ENCODE measurements around the gene PRKCB.

GRCh38 chr16:24235806-24236205 is 400.0 kb downstream of the PRKCB start:
- TF ChIP-seq POLR2A (IDR thresholded peaks at IDR 0.05; ENCODE audit: borderline replicate concordance, extremely low read depth, insufficient read depth, insufficient read length): no peak
- TF ChIP-seq, protein P1, sequence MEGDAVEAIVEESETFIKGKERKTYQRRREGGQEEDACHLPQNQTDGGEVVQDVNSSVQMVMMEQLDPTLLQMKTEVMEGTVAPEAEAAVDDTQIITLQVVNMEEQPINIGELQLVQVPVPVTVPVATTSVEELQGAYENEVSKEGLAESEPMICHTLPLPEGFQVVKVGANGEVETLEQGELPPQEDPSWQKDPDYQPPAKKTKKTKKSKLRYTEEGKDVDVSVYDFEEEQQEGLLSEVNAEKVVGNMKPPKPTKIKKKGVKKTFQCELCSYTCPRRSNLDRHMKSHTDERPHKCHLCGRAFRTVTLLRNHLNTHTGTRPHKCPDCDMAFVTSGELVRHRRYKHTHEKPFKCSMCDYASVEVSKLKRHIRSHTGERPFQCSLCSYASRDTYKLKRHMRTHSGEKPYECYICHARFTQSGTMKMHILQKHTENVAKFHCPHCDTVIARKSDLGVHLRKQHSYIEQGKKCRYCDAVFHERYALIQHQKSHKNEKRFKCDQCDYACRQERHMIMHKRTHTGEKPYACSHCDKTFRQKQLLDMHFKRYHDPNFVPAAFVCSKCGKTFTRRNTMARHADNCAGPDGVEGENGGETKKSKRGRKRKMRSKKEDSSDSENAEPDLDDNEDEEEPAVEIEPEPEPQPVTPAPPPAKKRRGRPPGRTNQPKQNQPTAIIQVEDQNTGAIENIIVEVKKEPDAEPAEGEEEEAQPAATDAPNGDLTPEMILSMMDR (IDR thresholded peaks at IDR 0.05 in 2 of 3, conservative IDR thresholded peaks at IDR 0.05 in 1 of 3; ENCODE audit: borderline replicate concordance in 1 of 3, insufficient read depth in 1 of 3, low read depth in 2 of 3, low read length in 2 of 3): no peak
- no peak for TF ChIP-seq RAD21 (IDR thresholded peaks at IDR 0.05; ENCODE audit: low read depth)
- no peak for TF ChIP-seq EZH2 (IDR thresholded peaks at IDR 0.05)
- no peak for TF ChIP-seq ZNF274 (IDR thresholded peaks at IDR 0.05; ENCODE audit: low read depth, low read length)
- no peak for TF ChIP-seq CEBPB (IDR thresholded peaks at IDR 0.05; ENCODE audit: low read depth)
- TF ChIP-seq TCF7L2 (IDR thresholded peaks at IDR 0.05; ENCODE audit: borderline replicate concordance, extremely low read depth, insufficient read depth, insufficient read length): no peak
- TF ChIP-seq SIN3A (IDR thresholded peaks at IDR 0.05; ENCODE audit: low read depth): no peak
- no peak for TF ChIP-seq EGR1 (IDR thresholded peaks at IDR 0.05; ENCODE audit: low read depth)
- TF ChIP-seq SP1 (IDR thresholded peaks at IDR 0.05; ENCODE audit: low read depth): no peak

Measured in HCT116 (cell line).